Left cardiac atrium (tissue), 4 donors: ENCODE results near the gene KIAA0513. TPM values are rescaled to one million over a fixed set of nuclear protein-coding genes. Genes with fewer than 3 reads are reported as not detected.
"Not testable (repeated sequence)": the region's sequence is repeated elsewhere in the genome, so short reads cannot be mapped to it uniquely, and the experiment has no call there.

Experiments used
- ATAC-seq, 2 donors: fragments of 200-7000 bp; cut with Tn5 transposase; one replicate each; pipeline ENCODE4 v1.9.1; 2020; ENCODE audit warnings: mild to moderate bottlenecking in 2 of 2, moderate library complexity in 2 of 2
- DNase-seq: peaks from one replicate; pipeline ENCODE4 v3.0.0-alpha.2; 2020
- intact Hi-C, 2 donors: fragments of 100-400 bp; cut with DNase I; formaldehyde crosslinking; loops; one replicate each; pipeline versions ENCODE4 v1.14.1 to v1.15.1; 2022 to 2023
- total RNA-seq, 2 donors: library from RNA; stranded (reverse); fragmentation: NEBNext Ultra II Directional; extraction: Animal tissue kit (Norgen Biotek cat#: 25700); gene quantifications; one replicate each; pipeline ENCODE4 v1.2.1, GENCODE V29; 2021
- donor health status: DM: no; HTN: yes; CAD: no.
- donor health status: DM: no; HTN: yes; CAD: no; lungs with severe emphysema.
- donor health status: DM: yes; HTN: yes; CAD: no.
- donor health status: Dilated cardiomyopathy.

Gene KIAA0513
- total RNA-seq, 2 donors from 2014 or later = 9.2 to 10.4 TPM

DNA sequence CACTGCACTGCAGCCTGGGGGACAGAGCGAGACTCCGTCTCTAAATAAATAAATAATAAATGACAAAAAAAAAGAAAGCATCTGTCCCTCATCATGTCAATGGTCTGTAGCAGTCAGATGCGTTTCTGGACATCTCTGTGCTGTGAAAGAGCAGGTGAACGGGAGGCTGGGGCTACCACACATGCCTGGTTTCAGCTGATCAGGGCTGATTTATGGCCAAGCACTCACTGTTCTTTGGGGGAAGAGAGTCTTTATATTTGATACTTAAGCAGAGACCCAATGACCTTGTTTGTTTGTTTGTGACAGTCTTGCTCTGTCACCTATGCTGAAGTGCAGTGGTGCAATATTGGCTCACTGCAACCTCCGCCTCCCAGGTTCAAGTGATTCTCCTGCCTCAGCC lies 17.5 kb downstream of the KIAA0513 start:
- DNase-seq (no peak), ATAC-seq (no peak)
- intact Hi-C loops = no loop called here

- no peak for ATAC-seq
- intact Hi-C loops = no loop called here
- DNase-seq = no peak
These were observed 18.3 kb downstream of the KIAA0513 start for GRCh38 chr16:85045641-85046471.

DNA sequence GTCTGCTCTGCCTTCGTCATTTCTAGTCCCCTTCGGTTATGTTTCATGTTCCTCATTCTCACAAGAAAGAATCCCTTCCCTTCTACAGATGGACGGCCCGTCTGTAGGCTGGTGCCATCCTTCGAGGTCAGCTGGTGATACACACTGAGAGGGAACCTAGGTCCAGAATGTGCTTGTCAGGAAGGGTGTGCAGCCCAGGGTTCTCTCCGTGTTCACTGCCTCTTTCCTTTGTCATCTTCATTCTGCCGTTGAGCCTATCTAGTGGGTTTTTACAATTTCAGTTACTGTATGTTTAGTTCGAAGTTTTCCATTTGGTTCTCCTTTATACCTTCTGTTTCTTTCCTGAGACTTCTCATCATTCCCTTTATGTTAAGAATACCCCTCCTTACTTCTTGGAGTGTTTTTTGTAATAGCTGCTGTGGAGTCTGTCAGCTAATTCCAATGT lies 18.9 kb downstream of the KIAA0513 start:
- DNase-seq (no peak), ATAC-seq (no peak)
- intact Hi-C loops = no loop called here

DNA sequence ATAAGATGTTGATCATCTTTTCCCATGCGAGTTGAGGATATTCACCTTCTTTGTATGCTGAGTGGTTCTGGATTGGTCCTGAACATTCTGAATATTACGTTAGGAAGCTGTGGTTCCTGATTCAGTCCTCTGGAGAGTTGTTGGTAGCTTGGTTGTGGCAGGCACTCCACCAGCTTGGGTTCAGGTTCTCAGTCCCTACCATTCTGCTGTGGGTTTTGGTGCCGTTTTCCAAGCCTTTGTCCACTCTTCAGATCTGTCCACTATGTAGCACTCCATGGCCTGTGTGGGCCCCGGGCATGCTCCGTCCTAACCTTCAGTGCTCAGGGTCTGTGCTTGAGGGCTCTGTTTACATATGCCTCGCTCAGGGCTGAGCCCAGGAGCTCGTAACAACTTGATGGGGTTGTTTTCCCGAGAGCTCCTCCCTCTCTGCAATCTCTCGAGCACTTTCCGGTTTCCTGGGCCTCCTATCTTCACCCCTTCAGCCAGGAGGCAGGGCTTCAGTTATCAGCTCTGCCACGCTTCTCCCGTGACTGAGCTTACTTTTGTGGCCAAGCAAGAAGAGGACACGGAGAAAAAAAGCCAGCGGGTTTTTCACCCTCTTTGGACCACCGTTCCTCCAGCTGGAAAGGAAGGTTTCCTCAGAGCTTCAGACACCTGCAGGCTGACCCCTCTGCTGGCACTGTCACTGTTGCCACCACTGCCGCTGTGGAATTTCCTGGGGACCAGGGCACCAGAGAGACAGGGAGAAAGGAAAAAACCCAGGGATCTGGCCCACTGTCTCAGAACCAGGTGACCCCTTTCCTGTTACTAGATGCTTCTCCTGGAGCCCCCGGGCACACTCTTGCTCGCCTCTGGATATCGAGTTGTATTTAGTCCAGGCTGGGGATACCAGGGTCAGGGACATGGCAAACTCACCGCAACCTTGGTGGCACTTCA lies 19.6 kb downstream of the KIAA0513 start:
- ATAC-seq (peak; percentile 55 to 64), DNase-seq (peak; percentile 45)
- intact Hi-C loops = no loop called here

- ATAC-seq = no peak
- intact Hi-C loops = no loop called here
- no peak for DNase-seq
These were observed 20.4 kb downstream of the KIAA0513 start for GRCh38 chr16:85047867-85048455.

GRCh38 chr16:85048921-85049562 lies 21.4 kb downstream of the KIAA0513 start:
- ATAC-seq (peak; percentile 71 to 77), DNase-seq (peak; percentile 64)
- intact Hi-C loops = no loop called here

DNA sequence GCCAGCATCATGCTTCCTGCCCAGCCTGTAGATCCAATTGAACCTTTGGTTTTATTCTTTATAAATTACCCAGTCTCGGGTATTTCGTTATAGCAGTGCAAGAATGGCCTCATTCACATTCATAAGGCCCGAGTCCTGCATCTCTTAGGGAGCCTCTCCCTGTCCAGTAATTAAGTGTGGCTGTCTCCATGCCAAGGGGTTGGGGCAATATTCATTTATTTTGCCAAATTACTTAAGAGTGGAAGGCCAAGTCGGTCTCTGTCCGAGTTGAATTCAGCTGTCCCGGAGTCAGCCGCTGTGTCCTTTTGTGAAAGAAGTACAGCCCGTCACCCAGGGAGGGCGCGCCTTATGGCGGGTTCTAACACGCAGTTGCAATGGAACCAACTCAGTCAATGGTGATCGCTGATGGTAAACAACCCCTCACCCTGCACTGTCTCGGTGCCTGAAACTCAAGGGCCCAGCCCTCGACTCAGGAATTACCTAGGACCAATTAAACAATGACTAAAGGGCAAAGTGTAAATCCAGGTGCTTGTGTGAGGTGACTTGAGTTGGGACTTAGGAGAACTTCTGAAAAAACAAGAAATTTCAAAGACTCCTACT lies 22.2 kb downstream of the KIAA0513 start:
- intact Hi-C loops = no loop called here
- DNase-seq = no peak
- no peak for ATAC-seq

DNA sequence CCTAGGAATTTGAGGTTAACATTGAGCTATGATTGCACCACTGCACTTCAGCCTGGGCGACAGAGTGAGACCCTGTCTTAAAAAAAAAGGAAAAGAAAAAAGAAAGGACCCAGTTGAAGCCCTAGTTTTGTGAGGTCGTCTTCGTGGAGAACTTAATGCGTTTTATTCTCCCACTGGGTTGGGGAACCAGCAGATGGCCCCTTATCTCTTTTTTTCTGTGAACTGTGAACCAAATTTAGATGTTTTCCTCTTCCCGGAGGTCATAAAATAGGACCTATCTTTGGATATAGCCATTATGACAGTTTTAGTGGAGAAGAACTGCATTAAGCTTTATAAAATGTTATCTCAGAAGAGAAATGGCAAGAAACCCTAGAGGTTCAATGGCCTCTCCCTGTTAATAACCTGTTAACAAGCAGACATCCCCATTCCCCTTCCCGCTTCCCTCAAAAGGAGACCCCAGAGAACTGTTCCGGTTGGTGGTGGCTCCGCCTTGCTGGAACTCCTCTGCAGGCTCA lies 23.5 kb downstream of the KIAA0513 start:
- intact Hi-C loops = no loop called here
- DNase-seq = no peak

GRCh38 chr16:85051683-85052082 lies 24.1 kb downstream of the KIAA0513 start:
- ATAC-seq (no peak), DNase-seq (no peak)
- intact Hi-C loops = no loop called here

More for the DNA sequence above, 23.5 kb downstream of the KIAA0513 start:
- no peak for ATAC-seq

GRCh38 chr16:85052536-85052935 lies 24.9 kb downstream of the KIAA0513 start:
- ATAC-seq (no peak), DNase-seq (no peak)
- intact Hi-C loops = no loop called here

GRCh38 chr16:85054321-85054720 lies 26.7 kb downstream of the KIAA0513 start:
- ATAC-seq = not testable (repeated sequence)

DNA sequence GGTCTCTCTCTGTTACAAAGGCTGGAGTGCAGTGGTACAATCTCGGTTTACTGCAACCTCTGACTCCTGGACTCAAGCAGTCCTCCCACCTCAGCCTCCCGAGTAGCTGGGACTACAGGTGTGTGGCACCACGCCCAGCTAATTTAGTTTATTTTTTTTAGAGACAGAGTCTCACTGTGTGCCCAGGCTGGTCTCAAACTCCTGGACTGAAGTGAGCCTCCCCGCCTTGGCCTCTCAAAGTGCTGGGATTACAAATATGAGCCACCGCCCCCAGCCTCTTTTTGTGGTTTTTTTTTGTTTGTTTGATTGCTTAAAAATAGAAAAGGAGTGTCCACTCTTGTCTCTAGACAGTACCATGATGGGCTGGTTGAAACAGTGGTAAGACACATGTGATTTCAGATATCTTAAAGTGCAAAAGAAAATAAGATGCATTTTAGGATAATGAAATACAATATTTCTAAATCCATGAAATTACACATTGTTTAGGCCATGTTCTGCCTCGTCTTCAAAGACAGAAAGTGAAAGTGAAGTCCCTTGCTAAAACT lies 27.4 kb downstream of the KIAA0513 start:
- no peak for DNase-seq
- ATAC-seq = no peak

More at GRCh38 chr16:85054321-85054720, 26.7 kb downstream of the KIAA0513 start:
- intact Hi-C loops, DNase-seq: not testable (repeated sequence)

DNA sequence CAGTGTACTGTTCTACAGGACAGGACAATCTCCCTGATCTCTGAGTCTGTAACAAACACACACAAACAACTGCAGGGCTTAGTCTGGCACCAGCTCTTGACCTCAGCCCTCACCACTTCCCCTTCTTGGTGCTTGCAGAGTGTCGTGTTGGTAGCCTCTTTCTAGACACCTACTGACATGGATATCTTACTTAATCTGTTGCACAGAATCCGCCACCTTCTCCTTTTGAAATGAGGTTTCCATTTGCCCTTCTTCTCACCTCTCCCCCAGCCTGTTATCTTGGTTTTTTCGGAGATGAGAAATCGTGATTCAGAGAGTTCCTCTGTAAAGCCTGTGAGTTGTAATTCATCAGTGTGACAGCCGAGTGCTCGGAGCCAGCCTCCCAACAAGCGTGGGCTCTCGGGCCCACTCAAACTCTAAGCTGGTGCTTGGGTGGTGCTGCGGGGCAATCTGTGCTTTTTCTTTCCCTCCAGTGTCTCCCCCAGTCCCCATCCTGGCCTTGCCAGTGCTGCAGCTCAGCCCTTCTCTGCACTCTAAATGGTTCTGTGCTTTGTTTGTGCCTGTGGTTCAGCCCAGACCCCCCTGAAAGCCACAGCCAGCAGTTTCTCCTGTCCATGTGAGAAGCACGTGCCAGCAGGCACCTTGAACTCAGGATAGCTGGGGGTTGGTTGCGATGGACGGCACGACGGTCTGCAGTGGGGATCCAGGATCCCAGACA lies 28.1 kb downstream of the KIAA0513 start:
- ATAC-seq (peak; percentile 79 to 83), DNase-seq (no peak)
- intact Hi-C loops = no loop called here

More for the DNA sequence above, 27.4 kb downstream of the KIAA0513 start:
- intact Hi-C loops = no loop called here

GRCh38 chr16:85056211-85056748 lies 28.7 kb downstream of the KIAA0513 start:
- DNase-seq = no peak
- intact Hi-C loops = no loop called here
- peak; percentile 58 to 62 for ATAC-seq

- intact Hi-C loops = no loop called here
- DNase-seq (no peak), ATAC-seq (peak in 1 of 2 donors; percentile 21)
These were observed 29.8 kb downstream of the KIAA0513 start for GRCh38 chr16:85057212-85057889.

DNA sequence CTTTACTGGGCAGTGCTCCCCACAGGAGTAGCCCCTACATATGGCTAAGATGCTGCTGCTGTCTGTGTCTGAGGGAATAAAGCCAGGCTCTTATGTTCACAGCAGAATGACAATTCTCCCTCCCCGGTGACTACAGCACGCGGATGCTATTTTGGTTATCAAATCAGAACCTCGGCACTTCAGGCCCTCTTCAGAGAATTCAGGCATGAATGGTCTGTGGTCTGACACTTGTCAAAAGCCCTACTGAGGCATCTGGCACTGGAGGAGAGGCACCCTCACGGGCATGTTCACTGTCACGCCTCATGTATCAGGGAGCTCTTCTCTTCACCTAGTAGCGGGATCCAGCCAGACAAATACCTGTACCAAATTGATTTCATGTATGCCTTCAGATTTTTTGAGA lies 30.4 kb downstream of the KIAA0513 start:
- peak; percentile 57 to 73 for ATAC-seq
- intact Hi-C loops = no loop called here

DNA sequence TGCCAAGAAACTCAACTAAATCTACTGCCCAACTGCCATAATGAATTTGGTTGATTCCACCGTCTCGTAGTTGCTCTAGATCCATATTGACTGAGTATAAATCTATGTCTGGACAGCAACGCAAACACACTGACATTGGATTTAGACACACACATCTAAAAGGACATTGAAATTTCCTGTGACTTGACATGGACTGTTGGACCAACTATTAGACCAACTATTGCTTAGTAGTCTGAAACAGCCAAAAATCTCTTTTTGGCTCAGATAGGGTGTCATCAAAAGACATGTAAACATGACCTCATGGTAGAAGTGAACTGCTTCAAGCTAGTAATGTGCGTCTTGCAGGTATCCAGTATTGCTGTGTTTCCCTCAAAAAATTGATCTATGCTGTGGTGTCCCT lies 31.3 kb downstream of the KIAA0513 start:
- no peak for DNase-seq
- ATAC-seq = no peak
- intact Hi-C loops = no loop called here

More for the DNA sequence above, 30.4 kb downstream of the KIAA0513 start:
- no peak for DNase-seq
